H1 (cell line): ENCODE results near the gene MYL7. TPM values are rescaled to one million over a fixed set of nuclear protein-coding genes. Genes with fewer than 3 reads are reported as not detected.

Source experiments
- CTCF ChIA-PET: fragments of 300-600 bp; sonication (Branson Sonifier 250); formaldehyde crosslinking; loops from one replicate; lab custom pipeline; 2021; ENCODE audit not compliant: partially characterized antibody; lab: Charles Lee
- POLR2A ChIA-PET: fragments of 300-600 bp; sonication (Branson Sonifier 250); formaldehyde crosslinking; loops from one replicate; lab custom pipeline; 2021; ENCODE audit warnings: inconsistent platforms; ENCODE audit not compliant: partially characterized antibody; lab: Charles Lee
- DNase-seq, 2 experiments: peaks; one replicate each; pipeline versions ENCODE4 v3.0.0 to v3.0.0-alpha.2; 2010 to 2022; ENCODE audit warnings: low spot score in 2 of 2, low read depth in 1 of 2, mixed read lengths in 1 of 2
- FAIRE-seq: peaks from 2 replicates; lab custom pipeline; 2011; peaks lifted over from hg19 to GRCh38; lab: Jason Lieb, UNC
- H2AFZ ChIP-seq: 2 replicates; pipeline ENCODE4 v1.8.1; 2012; ENCODE audit warnings: low read length, inconsistent platforms
- H2AK5ac ChIP-seq: 2 replicates; pipeline ENCODE4 v1.6.1; 2013; ENCODE audit warnings: low read depth, low read length
- H2BK120ac ChIP-seq: replicated peaks from 2 replicates; pipeline ENCODE3; 2013; ENCODE audit warnings: low read depth, low read length, inconsistent platforms
- H2BK12ac ChIP-seq: 2 replicates; pipeline ENCODE4 v1.6.1; 2013; ENCODE audit warnings: low read depth, low read length
- H2BK15ac ChIP-seq: 2 replicates; pipeline ENCODE4 v1.6.1; 2013; ENCODE audit warnings: low read length
- H2BK20ac ChIP-seq: 2 replicates; pipeline ENCODE4 v1.6.1; 2013; ENCODE audit warnings: low read length
- H2BK5ac ChIP-seq: 2 replicates; pipeline ENCODE4 v1.6.1; 2013; ENCODE audit warnings: low read depth, low read length
- H3K14ac ChIP-seq: 2 replicates; pipeline ENCODE4 v1.6.1; 2013; ENCODE audit warnings: inconsistent platforms; ENCODE audit not compliant: insufficient read length
- H3K18ac ChIP-seq: 2 replicates; pipeline ENCODE4 v1.6.1; 2013; ENCODE audit warnings: low read length; ENCODE audit errors: extremely low read depth
- H3K23ac ChIP-seq: 2 replicates; pipeline ENCODE4 v1.6.1; 2013; ENCODE audit warnings: inconsistent platforms; ENCODE audit not compliant: insufficient read length
- H3K23me2 ChIP-seq: 2 replicates; pipeline ENCODE4 v1.6.1; 2013; ENCODE audit warnings: low read depth, low read length
- H3K27ac ChIP-seq: 2 replicates; pipeline ENCODE4 v1.6.1; 2011; ENCODE audit warnings: low read depth, low read length, inconsistent platforms
- H3K27me3 ChIP-seq, 4 experiments: replicated peaks in 1 of 4; 1 replicate in 1 of 4; 2 replicates in 3 of 4; pipeline versions ENCODE4 v1.6.1 to v1.8.1; 2011 to 2013; ENCODE audit warnings: low read length in 3 of 4, mild to moderate bottlenecking in 3 of 4, inconsistent platforms in 2 of 4, mixed read lengths in 2 of 4, moderate library complexity in 1 of 4; ENCODE audit not compliant: control insufficient read depth in 3 of 4, insufficient read depth in 3 of 4; ENCODE audit errors: extremely low read depth in 1 of 4
- H3K36me3 ChIP-seq, 4 experiments: 2 replicates each; pipeline versions ENCODE4 v1.6.1 to v1.8.1; 2011 to 2013; ENCODE audit warnings: mild to moderate bottlenecking in 4 of 4, low read length in 3 of 4, moderate library complexity in 2 of 4, control low read depth in 1 of 4, inconsistent platforms in 1 of 4; ENCODE audit not compliant: insufficient read depth in 4 of 4, control insufficient read depth in 2 of 4
- H3K4ac ChIP-seq: replicated peaks from 2 replicates; pipeline ENCODE3; 2013; ENCODE audit warnings: low read length, low read depth, mixed read lengths, inconsistent platforms; ENCODE audit not compliant: insufficient read length
- H3K4me1 ChIP-seq, 4 experiments: replicated peaks in 1 of 4; 1 replicate in 1 of 4; 2 replicates in 3 of 4; pipeline versions ENCODE4 v1.6.1 to v1.8.1; 2011 to 2013; ENCODE audit warnings: low read length in 3 of 4, inconsistent platforms in 2 of 4, mixed read lengths in 1 of 4; ENCODE audit not compliant: insufficient read depth in 4 of 4, control insufficient read depth in 3 of 4
- H3K4me2 ChIP-seq, 2 experiments: 2 replicates each; pipeline versions ENCODE4 v1.6.1 to v1.8.1; 2011 to 2013; ENCODE audit warnings: low read depth in 2 of 2, low read length in 2 of 2, control low read depth in 1 of 2, inconsistent platforms in 1 of 2, mild to moderate bottlenecking in 1 of 2; ENCODE audit not compliant: insufficient read depth in 1 of 2
- H3K4me3 ChIP-seq, 4 experiments: fragments of 200-600, 300-600 bp in 1 of 4; sonication (generic), shearing (Covaris generic), sonication (Bioruptor Twin) in 1 of 4; 2 replicates each; pipeline versions ENCODE4 v1.5.1 to v1.8.1; 2011 to 2016; ENCODE audit warnings: low read length in 4 of 4, low read depth in 3 of 4, control low read depth in 2 of 4, inconsistent platforms in 2 of 4, mild to moderate bottlenecking in 2 of 4, mixed read lengths in 1 of 4, moderate library complexity in 1 of 4; ENCODE audit not compliant: insufficient read depth in 2 of 4; ENCODE audit errors: extremely low read depth in 1 of 4
- H3K56ac ChIP-seq: replicated peaks from 2 replicates; pipeline ENCODE3; 2013; ENCODE audit warnings: low read depth, mild to moderate bottlenecking, mixed read lengths, low read length, inconsistent platforms; ENCODE audit not compliant: insufficient read length
- H3K79me1 ChIP-seq: 2 replicates; pipeline ENCODE4 v1.6.1; 2013; ENCODE audit warnings: low read depth, low read length, control low read depth
- H3K79me2 ChIP-seq, 2 experiments: 2 replicates each; pipeline versions ENCODE4 v1.6.1 to v1.8.1; 2012 to 2013; ENCODE audit warnings: low read length in 2 of 2, mild to moderate bottlenecking in 2 of 2, inconsistent platforms in 1 of 2; ENCODE audit not compliant: insufficient read depth in 2 of 2, control insufficient read depth in 1 of 2
- H3K9ac ChIP-seq, 4 experiments: replicated peaks in 1 of 4; 1 replicate in 1 of 4; 2 replicates in 3 of 4; pipeline versions ENCODE4 v1.6.1 to v1.8.1; 2011 to 2013; ENCODE audit warnings: low read depth in 3 of 4, low read length in 3 of 4, control low read depth in 2 of 4, mild to moderate bottlenecking in 2 of 4, moderate library complexity in 2 of 4, inconsistent platforms in 1 of 4; ENCODE audit errors: extremely low read depth in 1 of 4
- H3K9me3 ChIP-seq, 2 experiments: 2 replicates each; pipeline versions ENCODE4 v1.6.1 to v1.8.1; 2012 to 2013; ENCODE audit warnings: mild to moderate bottlenecking in 2 of 2, moderate library complexity in 2 of 2, control low read depth in 1 of 2, inconsistent platforms in 1 of 2, low read depth in 1 of 2, low read length in 1 of 2, mixed read lengths in 1 of 2; ENCODE audit not compliant: insufficient read depth in 2 of 2
- H4K20me1 ChIP-seq, 2 experiments: replicated peaks in 1 of 2; 2 replicates each; pipeline versions ENCODE3 to v1.8.1; 2011 to 2013; ENCODE audit warnings: inconsistent platforms in 2 of 2, low read length in 2 of 2, mild to moderate bottlenecking in 1 of 2; ENCODE audit not compliant: insufficient read depth in 2 of 2, control insufficient read depth in 1 of 2
- H4K5ac ChIP-seq: 2 replicates; pipeline ENCODE4 v1.6.1; 2013; ENCODE audit warnings: low read length, low read depth, mixed read lengths, inconsistent platforms; ENCODE audit not compliant: insufficient read length
- H4K8ac ChIP-seq: 2 replicates; pipeline ENCODE4 v1.8.0; 2013; ENCODE audit warnings: mild to moderate bottlenecking, moderate library complexity, low read length, inconsistent platforms; ENCODE audit not compliant: insufficient read depth; ENCODE audit errors: extremely low read depth
- H4K91ac ChIP-seq: replicated peaks from 2 replicates; pipeline ENCODE3; 2013; ENCODE audit warnings: low read length, mixed read lengths, inconsistent platforms; ENCODE audit not compliant: insufficient read length
- GTF2F1 ChIP-seq: IDR thresholded peaks from 2 replicates; pipeline ENCODE4 v1.6.1; 2012; ENCODE audit warnings: low read depth, low read length, improper control_type of control experiment, borderline replicate concordance
- JUN ChIP-seq: IDR thresholded peaks from 2 replicates; pipeline ENCODE4 v1.6.1; 2011; ENCODE audit warnings: low read depth, mild to moderate bottlenecking, improper control_type of control experiment, low read length
- WGBS, 2 experiments: shearing (Covaris generic) in 1 of 2; methylation state at CpG; one replicate each; pipeline versions ENCODE4 v1.1.6 to v1.1.7; 2013 to 2015; ENCODE audit warnings: low lambda C conversion rate in 2 of 2, mixed read lengths in 2 of 2, inconsistent platforms in 1 of 2, low coverage in 1 of 2, missing lambda C conversion rate in 1 of 2; ENCODE audit not compliant: insufficient replicate concordance in 2 of 2, insufficient coverage in 1 of 2, insufficient read length in 1 of 2; ENCODE audit errors: extremely low coverage in 1 of 2, missing lambda C conversion rate in 1 of 2; 5-methylcytosine and 5-hydroxymethylcytosine counted together
- polyA plus RNA-seq, 7 experiments: library from polyadenylated mRNA; depleted of rRNA in 3 of 7; stranded (reverse) in 5 of 7; unstranded in 2 of 7; fragments of >200 nt in 5 of 7; fragments of 200-250 nt in 2 of 7; gene quantifications; 1 replicate in 5 of 7; 2 replicates in 1 of 7; 4 replicates in 1 of 7; pipeline versions ENCODE4 v1.2.1 to v1.2.3, GENCODE V29; 2011 to 2013; ENCODE audit warnings: missing spikeins in 2 of 7, mixed read lengths in 2 of 7
- total RNA-seq: library from RNA; stranded (reverse); fragmentation: NEBNext Ultra II Directional; extraction: Animal tissue kit (Norgen Biotek cat#: 25700); gene quantifications from 2 replicates; pipeline ENCODE4 v1.2.1, GENCODE V29; 2021

The MYL7 gene
- total and polyA plus RNA-seq, 2 of the 8 experiments (the other 6 are each of a cell fraction or from before 2014, with no cell fraction given): 3.3 to 3.4 TPM

- Histone ChIP-seq H3K9ac (no peak overlapping the region), H2AK5ac (no peak overlapping the region), H4K5ac (no peak overlapping the region), H3K56ac (no peak overlapping the region), H3K27ac (no peak overlapping the region), H2BK5ac (no peak overlapping the region), H3K18ac (no peak overlapping the region), H4K20me1 (no peaks in the 10 kb centered on the region), H3K23ac (no peak overlapping the region), H2BK20ac (no peak overlapping the region), H3K14ac (no peak overlapping the region), H3K9me3 (no peaks in the 10 kb centered on the region), H4K91ac (no peak overlapping the region), H3K4ac (no peak overlapping the region), H3K4me1 (peaks cover 0 to 2% (median under 1%) of the 10 kb centered on the region in 4 experiments; a peak in 2 of 7 replicates), H2BK120ac (no peak overlapping the region), H2BK15ac (no peak overlapping the region), H3K23me2 (no peaks in the 10 kb centered on the region), H2AFZ (no peak overlapping the region), H3K27me3 (no peaks in the 10 kb centered on the region; a peak in 1 of 7 replicates), H3K36me3 (no peaks in the 10 kb centered on the region), H3K79me2 (no peaks in the 10 kb centered on the region), H3K4me2 (no peak overlapping the region), H3K4me3 (no peak overlapping the region), H3K79me1 (no peaks in the 10 kb centered on the region), H4K8ac (no peak overlapping the region), H2BK12ac (no peak overlapping the region)
- POLR2A ChIA-PET: no interaction called here
- DNase-seq (no peak), FAIRE-seq (no peak)
- WGBS, 2 experiments: 83% methylated on average over 3 of the region's 3 CpGs; no CpG with 5 or more reads in 1 of the 2 experiments
- CTCF ChIA-PET: interaction anchor here (1.0 to 2.1 kb wide), 3 partner anchors 12 to 44 kb away, joined by 3 to 7 read pairs (median 3); no protein-coding TSS in a partner anchor
- TF ChIP-seq GTF2F1 (no peak), JUN (no peak)
Observed at GRCh38 chr7:44175730-44176129, 34.6 kb upstream of the MYL7 start.
